ENCODE results near the gene DIS3L2. TPM values are rescaled to one million over a fixed set of nuclear protein-coding genes. Genes with fewer than 3 reads are reported as not detected.

DIS3L2 gene
- total RNA-seq, 6 experiments from 2014 or later, result 18.2 to 23.6 (median 21.6) TPM

GRCh38 chr2:232219496-232219870 lies 258.0 kb downstream of the DIS3L2 start:
- no peaks in the 10 kb centered on the region for H3K9me3 Mint-ChIP-seq
- DNase-seq, result no peak
- H3K4me1 Mint-ChIP-seq (ENCODE audit: low read depth), result no peaks in the 10 kb centered on the region
- peaks cover 2% of the 10 kb centered on the region; the same call in 1 of the 2 replicates for H3K27me3 Mint-ChIP-seq (ENCODE audit: insufficient read depth)
- no peak overlapping the region for H3K4me3 Mint-ChIP-seq
- TF ChIP-seq CTCF (IDR thresholded peaks at IDR 0.05), result no peak
- H3K27ac Mint-ChIP-seq, result no peak overlapping the region
- peaks cover 5% of the 10 kb centered on the region; the same call in 1 of the 2 replicates for H3K36me3 Mint-ChIP-seq (ENCODE audit: low read depth)

- no peaks in the 10 kb centered on the region for H3K9me3 Mint-ChIP-seq
- no peak for TF ChIP-seq CTCF (IDR thresholded peaks at IDR 0.05)
- H3K4me3 Mint-ChIP-seq, result no peak overlapping the region
Observed at GRCh38 chr2:232219932-232220331, 258.4 kb downstream of the DIS3L2 start.

GRCh38 chr2:232225429-232225828 lies 263.9 kb downstream of the DIS3L2 start:
- no peak for TF ChIP-seq CTCF (IDR thresholded peaks at IDR 0.05)
- H3K27me3 Mint-ChIP-seq (ENCODE audit: insufficient read depth), result no peaks in the 10 kb centered on the region
- H3K36me3 Mint-ChIP-seq (ENCODE audit: low read depth), result peaks cover 5% of the 10 kb centered on the region; the same call in 1 of the 2 replicates
- DNase-seq, result no peak
- H3K9me3 Mint-ChIP-seq, result no peaks in the 10 kb centered on the region
- no peaks in the 10 kb centered on the region; the same call in 1 of the 2 replicates for H3K4me1 Mint-ChIP-seq (ENCODE audit: low read depth)
- no peak overlapping the region for H3K4me3 Mint-ChIP-seq
- no peak overlapping the region for H3K27ac Mint-ChIP-seq

More at GRCh38 chr2:232219932-232220331, 258.4 kb downstream of the DIS3L2 start:
- H3K36me3 Mint-ChIP-seq (ENCODE audit: low read depth), result peaks cover 5% of the 10 kb centered on the region; the same call in 1 of the 2 replicates
- no peaks in the 10 kb centered on the region for H3K4me1 Mint-ChIP-seq (ENCODE audit: low read depth)
- no peak overlapping the region for H3K27ac Mint-ChIP-seq
- no peak for DNase-seq
- peaks cover 2% of the 10 kb centered on the region; the same call in 1 of the 2 replicates for H3K27me3 Mint-ChIP-seq (ENCODE audit: insufficient read depth)

GRCh38 chr2:232225895-232226294 lies 264.4 kb downstream of the DIS3L2 start:
- no peak for TF ChIP-seq CTCF (IDR thresholded peaks at IDR 0.05)
- DNase-seq, result no peak
- H3K4me3 Mint-ChIP-seq, result no peak overlapping the region

GRCh38 chr2:232228332-232228731 lies 266.8 kb downstream of the DIS3L2 start:
- no peak for DNase-seq
- no peaks in the 10 kb centered on the region for H3K27me3 Mint-ChIP-seq (ENCODE audit: insufficient read depth)
- no peaks in the 10 kb centered on the region; the same call in 1 of the 2 replicates for H3K4me1 Mint-ChIP-seq (ENCODE audit: low read depth)
- no peak overlapping the region for H3K27ac Mint-ChIP-seq
- H3K36me3 Mint-ChIP-seq (ENCODE audit: low read depth), result no peaks in the 10 kb centered on the region
- no peak overlapping the region for H3K4me3 Mint-ChIP-seq
- TF ChIP-seq CTCF (IDR thresholded peaks at IDR 0.05), result no peak
- no peaks in the 10 kb centered on the region for H3K9me3 Mint-ChIP-seq

More at GRCh38 chr2:232225895-232226294, 264.4 kb downstream of the DIS3L2 start:
- Mint-ChIP-seq H3K36me3 (ENCODE audit: low read depth) (peaks cover 5% of the 10 kb centered on the region; the same call in 1 of the 2 replicates), H3K4me1 (ENCODE audit: low read depth) (no peaks in the 10 kb centered on the region; the same call in 1 of the 2 replicates), H3K27ac (no peak overlapping the region), H3K9me3 (no peaks in the 10 kb centered on the region), H3K27me3 (ENCODE audit: insufficient read depth) (no peaks in the 10 kb centered on the region)
